DLD1 (cell line): ENCODE measurements around the gene CCDC40.

Experiments
- in situ Hi-C: cut with HindIII; loops from 2 replicates; pipeline ENCODE4 v1.10.0; 2017; ENCODE audit warnings: low sequenced_read_pairs

The CCDC40 gene

GRCh38 chr17:79997011-79997660, 39.3 kb upstream of the CCDC40 start:
- in situ Hi-C loops = no loop called here

GRCh38 chr17:80000136-80000535, 36.3 kb upstream of the CCDC40 start:
- in situ Hi-C loops = no loop called here

DNA sequence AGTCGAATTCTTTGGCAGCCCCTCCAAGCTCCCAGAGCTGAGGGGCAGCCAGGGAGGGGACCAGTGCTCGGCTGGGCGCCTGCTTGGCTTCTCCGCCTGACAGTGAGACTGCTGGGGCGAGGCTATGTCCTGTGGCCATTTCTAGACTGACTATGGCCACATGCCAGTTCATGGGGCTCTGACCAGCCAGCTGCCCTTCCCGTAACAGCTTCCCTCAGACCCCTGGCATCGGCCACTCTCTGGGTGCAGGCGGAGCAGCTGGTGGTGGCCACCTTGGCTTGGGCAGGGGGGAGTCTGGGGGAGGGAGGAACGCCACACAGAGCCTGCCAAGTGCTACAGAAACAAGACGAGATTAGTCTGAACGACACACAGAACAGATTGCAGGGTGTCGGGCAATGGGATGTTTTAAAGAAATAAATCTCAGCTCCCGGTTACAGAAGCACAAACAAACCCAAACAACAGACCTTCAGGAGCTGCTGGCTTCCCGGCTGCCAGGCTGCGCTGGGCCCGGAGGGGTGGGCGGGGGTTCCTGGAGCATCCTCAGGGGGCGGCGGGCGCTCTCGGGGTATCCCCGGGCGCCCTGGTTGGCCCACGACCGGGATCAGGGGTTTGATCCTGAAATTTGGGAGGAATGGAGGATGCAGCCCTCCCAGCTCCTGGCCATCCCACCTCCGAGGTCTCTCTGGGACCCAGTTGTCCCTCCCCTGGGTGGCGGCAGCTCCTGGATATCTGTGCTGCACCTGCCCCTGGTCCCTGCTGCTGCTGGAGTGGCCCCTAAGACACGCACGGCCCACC, 35.3 kb upstream of the CCDC40 start:
- in situ Hi-C loops = no loop called here

- in situ Hi-C loops = no loop called here
Observed at GRCh38 chr17:80002070-80002641, 34.3 kb upstream of the CCDC40 start.

DNA sequence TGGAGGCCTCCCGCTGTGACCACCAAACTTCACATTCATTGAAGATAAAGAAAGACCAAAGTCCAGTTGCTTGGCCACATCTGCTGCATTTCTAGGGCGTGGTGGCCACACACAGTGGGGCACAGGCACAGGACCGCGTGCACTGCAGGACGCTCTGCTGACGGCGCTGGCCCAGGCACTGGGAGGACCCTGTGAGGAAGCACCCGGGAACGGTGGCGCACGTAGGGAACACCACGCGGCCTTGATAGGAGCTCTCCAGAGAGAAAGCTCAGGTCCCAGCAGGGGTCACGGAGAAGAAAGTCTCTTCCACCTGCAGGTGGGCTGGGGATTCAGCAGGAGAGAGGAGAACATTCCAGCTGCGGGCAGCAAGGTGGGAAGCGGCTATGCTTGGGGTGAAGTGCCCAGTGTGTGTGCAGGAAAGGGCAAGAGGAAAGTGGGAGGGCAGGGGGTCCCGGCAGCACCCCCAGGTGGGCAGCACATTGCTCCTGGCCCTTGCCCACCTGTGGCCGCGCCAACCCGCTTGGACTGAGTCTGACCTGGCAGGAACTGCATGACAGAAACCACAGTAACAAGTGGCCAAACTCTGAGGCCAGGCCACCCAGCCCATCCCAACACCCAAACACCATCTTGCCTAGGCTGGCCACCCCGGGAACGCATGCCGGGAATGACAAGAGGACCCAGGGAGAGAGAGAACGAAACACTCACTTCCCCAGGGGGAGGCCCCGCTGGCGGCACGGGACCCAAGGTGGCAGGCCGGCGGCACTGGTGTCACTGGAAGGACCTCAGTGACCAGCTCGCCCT, 33.6 kb upstream of the CCDC40 start:
- in situ Hi-C loops = no loop called here

DNA sequence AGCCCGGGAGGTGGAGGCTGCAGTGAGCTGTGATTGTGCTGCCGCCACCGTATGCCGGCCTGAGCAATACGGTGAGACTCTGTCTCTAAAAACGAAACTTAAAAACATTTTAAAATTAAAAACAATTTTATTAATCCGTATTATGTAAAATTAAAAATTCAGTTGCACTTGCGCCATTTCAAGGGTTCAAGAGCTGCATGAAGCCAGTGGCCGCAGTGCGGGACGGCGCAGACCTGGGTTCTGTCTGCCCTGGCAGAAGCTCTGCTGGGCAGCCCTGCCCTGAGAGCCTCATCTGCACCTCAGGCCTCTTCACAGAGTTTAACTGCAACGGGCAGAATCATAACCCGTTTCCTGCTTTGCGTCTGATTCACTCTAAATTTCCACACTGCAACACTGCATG, 32.5 kb upstream of the CCDC40 start:
- in situ Hi-C loops = no loop called here

GRCh38 chr17:80005360-80006338, 30.8 kb upstream of the CCDC40 start:
- in situ Hi-C loops = no loop called here

DNA sequence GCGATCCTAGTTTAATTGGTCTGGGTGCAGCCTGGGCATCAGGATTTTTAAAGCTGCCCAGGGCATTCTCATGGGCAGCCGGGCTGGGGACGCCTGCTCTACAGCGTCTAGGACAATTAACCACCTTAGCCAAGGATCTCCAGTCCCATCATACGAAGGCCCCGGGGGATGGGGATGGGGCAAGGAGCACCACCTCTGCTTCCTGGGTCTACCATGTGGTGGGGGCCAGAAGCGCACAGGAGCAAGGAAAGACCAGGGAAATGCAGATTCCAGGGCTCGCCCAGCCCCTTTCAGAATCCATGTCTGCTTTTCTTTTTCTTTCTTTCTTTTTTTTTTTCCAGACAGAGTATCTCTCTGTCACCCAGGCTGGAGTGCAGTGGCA, 30.1 kb upstream of the CCDC40 start:
- in situ Hi-C loops = no loop called here

GRCh38 chr17:80006811-80007752, 29.4 kb upstream of the CCDC40 start:
- in situ Hi-C loops = no loop called here

- in situ Hi-C loops = no loop called here
Observed at GRCh38 chr17:80007939-80008338, 28.5 kb upstream of the CCDC40 start.

- in situ Hi-C loops = no loop called here
Observed at GRCh38 chr17:80008383-80008840, 28.0 kb upstream of the CCDC40 start.

DNA sequence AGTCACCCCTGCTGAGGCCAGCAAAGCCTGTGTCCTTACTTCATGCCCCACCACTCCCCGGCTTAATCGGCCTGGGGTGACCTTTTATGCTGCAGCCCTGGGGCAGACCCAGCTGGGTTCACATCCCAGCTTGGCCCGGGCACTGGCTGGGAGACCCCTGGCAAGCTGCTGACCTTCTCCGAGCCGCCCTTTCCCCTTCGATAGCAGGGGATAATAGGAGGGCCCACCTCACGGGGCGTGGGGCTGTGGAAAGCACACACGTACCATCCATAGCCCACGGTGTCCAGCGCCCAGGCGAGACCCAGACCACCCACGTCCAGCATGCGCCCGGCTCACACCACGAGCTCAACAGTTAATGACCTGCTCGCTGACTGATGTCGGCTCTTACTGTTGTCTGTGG, 27.6 kb upstream of the CCDC40 start:
- in situ Hi-C loops = no loop called here

DNA sequence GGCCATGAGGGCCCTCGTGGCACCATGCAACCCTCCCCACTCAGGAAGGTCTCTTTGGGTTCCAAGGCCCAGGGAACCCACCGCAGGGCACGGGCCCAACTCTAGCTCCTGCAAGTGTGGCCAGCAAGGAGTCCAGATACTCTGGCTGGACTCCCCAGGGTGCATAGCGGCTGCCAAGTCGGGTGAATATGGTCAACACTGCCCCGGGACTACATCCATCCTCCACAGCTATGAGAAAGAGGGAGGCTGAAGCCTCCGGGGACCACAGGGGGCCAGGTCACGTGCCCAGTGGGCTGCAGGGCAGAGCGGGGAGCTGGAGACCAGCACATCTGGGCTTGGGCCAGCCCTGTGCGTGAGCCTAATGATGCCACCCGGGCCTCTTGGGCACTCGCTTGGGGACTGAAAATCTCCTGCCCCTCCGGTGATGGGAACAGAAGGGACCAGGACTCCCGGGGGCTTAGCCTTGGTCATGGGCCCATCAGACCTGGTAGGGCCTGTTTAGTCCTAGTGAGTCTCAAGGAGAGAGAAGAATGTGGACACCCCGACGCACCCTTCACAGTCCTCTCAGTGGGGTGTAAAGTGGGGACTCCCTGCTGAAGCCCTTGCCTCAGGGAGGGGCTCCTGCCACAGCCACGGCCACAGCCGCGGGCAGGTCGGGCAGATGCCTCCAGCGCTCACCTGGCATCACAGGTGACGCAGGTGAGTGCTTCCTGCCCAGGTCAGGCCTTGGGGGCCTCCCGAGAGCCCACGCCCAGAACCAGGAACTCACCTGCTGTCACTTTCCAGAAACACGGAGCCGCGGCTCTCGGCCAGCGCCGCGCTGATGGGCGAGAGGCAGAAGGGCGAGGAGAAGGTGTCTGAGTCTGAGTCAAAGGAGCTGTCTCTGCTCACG, 26.8 kb upstream of the CCDC40 start:
- in situ Hi-C loops = no loop called here

DNA sequence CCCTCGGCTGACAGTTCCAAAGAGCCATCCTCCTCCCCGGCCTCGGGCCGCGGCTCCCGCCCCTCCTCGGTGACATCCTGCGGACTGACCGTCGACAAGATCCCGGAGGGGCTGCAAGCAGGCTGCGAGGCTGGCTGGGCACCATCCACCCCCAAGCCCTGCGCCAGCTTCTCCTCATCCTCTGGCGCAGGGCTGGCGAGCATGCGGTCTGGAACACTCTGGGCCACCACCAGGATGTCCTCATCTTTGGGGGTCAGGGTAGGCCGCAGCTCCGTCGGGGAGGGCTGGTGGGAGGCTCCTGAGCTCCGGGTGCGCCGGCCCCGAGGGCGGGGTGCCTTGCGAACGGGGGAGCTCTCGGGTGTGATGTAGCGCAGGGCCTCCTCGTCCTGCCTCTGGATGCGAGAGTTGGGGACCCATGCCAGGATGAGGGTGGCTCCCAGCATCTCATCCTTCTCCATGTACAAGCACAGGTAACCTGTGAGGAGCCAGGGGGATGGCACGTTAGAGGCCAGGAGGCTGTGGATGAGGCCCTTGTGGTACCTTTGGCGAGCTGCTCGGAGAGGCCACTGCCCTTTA, 26.1 kb upstream of the CCDC40 start:
- in situ Hi-C loops = no loop called here

GRCh38 chr17:80011989-80012555, 24.4 kb upstream of the CCDC40 start:
- in situ Hi-C loops = no loop called here

DNA sequence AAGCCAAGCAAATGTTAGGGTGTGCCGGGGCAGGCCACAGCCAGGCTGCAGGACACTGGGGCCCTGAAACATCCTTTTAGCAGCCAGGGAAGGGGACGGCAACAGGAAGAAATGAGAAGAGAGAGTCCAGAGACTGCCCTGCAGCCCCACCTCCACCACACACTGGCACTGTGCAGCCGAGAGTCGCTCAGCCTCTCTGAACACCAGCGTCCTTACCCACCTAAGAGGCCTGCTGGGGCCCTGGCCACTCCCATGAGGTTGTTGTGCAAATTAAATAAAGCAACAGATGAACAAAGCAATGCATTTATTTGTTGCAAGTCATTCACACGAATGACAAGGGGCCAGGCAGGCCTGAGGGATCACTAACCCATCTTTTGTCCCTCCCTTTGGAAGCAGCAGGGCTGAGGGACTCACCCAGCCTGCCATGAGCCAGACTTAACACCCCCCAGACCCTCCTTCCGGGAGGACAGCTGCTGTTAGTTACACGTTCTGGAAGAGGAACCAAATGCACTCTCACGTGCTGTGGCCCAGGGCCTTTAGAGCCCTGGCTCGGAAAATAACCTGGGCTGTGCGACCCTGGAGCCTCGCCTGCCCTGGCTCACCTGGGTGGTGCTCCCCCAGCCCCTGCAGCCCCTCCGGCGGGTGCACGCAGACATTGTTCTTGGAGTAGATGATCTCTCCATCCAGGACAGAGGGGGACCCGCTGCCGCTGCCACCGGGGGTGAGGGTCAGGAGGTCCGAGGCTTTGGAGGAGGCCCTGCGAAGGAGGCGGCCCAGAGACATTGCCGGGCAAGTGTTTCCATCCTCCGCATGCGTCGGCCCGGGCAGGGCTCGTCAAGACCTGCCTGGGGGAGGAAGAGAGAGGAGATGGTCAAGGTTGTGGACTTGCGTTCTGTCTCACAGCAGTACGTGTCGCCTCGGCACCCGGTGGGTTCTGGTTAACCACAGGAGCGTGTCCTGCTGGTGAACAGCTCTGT, 23.4 kb upstream of the CCDC40 start:
- in situ Hi-C loops = no loop called here
